H1 (cell line): Measurements from ENCODE around the gene ZNF536. TPM values are rescaled to one million over a fixed set of nuclear protein-coding genes. Genes with fewer than 3 reads are reported as not detected.

ENCODE experiments used
- CHD7 ChIP-seq: fragments of 300-600 bp; sonication (generic); IDR thresholded peaks from 2 replicates; pipeline ENCODE4 v1.7.1; 2012; ENCODE audit warnings: low read length, moderate library complexity, mild to moderate bottlenecking, inconsistent platforms; ENCODE audit not compliant: insufficient replicate concordance
- POLR2A ChIP-seq, 2 experiments: IDR thresholded peaks; 1 replicate in 1 of 2; 2 replicates in 1 of 2; pipeline ENCODE4 v1.6.1; 2011; ENCODE audit warnings: low read depth in 2 of 2, low read length in 2 of 2, mild to moderate bottlenecking in 2 of 2; ENCODE audit errors: control extremely low read depth in 1 of 2
- polyA plus RNA-seq, 7 experiments: library from polyadenylated mRNA; depleted of rRNA in 3 of 7; stranded (reverse) in 5 of 7; unstranded in 2 of 7; fragments of >200 nt in 5 of 7; fragments of 200-250 nt in 2 of 7; gene quantifications; 1 replicate in 5 of 7; 2 replicates in 1 of 7; 4 replicates in 1 of 7; pipeline versions ENCODE4 v1.2.1 to v1.2.3, GENCODE V29; 2011 to 2013; ENCODE audit warnings: missing spikeins in 2 of 7, mixed read lengths in 2 of 7
- total RNA-seq: library from RNA; stranded (reverse); fragmentation: NEBNext Ultra II Directional; extraction: Animal tissue kit (Norgen Biotek cat#: 25700); gene quantifications from 2 replicates; pipeline ENCODE4 v1.2.1, GENCODE V29; 2021

Gene ZNF536
- total and polyA plus RNA-seq, 2 of the 8 experiments (the other 6 are each of a cell fraction or from before 2014, with no cell fraction given), result 0.09 to 0.11 TPM

GRCh38 chr19:30596813-30597399 lies 224.7 kb downstream of the ZNF536 start (continued):
- peak; percentile 58 for TF ChIP-seq CHD7
- 0 out of 3 replicates have a peak, but pooled peaks of 1 of the 2 experiments have one; percentile 34 for TF ChIP-seq POLR2A (IDR thresholded peaks at IDR 0.05; ENCODE audit: control extremely low read depth in 1 of 2, low read depth in 2 of 2, low read length in 2 of 2)
